Tongue (tissue), 2 donors: ENCODE results near the gene BORCS6. TPM values are rescaled to one million over a fixed set of nuclear protein-coding genes. Genes with fewer than 3 reads are reported as not detected.
A peak's percentile ranks its signal among the peaks of the same experiment; 100 is the strongest.

Experiments
- DNase-seq: peaks from one replicate; pipeline ENCODE4 v3.0.0-alpha.2; 2015
- total RNA-seq: library from RNA; depleted of rRNA; stranded (reverse); fragments of >200 nt; gene quantifications from one replicate; pipeline ENCODE4 v1.2.3, GENCODE V29; 2014

The BORCS6 gene
- total RNA-seq, 1 donor from 2014 or later: 7.6 TPM

DNA sequence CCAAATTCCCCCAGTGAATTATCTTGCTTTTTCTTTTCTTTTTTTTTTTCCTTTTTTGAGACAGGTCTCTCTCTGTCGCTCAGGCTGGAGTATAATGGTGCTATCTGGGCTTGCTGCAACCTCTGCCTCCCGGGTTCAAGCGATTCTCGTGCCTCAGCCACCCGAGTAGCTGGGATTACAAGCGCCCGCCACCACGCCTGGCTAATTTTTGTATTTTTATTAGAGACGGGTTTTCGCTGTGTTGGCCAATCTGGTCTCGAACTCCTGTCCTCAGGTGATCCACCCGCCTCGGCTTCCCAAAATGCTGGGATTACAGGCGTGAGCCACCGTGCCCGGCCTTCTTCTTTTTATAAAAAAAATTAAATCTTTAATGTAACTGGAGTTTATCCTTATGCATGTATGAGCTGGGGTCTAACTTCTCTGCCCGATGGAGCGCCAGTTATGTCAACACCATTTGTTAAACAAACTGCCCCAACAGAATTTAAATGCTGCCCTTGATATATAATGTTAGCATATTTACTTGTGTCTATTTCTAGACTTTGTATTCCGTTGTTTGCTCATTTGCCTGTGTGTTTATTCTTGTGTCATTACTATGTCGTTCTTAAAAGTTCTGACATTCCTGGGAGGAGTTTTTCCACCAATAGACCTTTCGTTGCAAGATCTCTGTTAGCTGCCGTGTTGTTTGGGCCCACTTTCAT, 20.9 kb upstream of the BORCS6 start:
- no peak for DNase-seq

DNA sequence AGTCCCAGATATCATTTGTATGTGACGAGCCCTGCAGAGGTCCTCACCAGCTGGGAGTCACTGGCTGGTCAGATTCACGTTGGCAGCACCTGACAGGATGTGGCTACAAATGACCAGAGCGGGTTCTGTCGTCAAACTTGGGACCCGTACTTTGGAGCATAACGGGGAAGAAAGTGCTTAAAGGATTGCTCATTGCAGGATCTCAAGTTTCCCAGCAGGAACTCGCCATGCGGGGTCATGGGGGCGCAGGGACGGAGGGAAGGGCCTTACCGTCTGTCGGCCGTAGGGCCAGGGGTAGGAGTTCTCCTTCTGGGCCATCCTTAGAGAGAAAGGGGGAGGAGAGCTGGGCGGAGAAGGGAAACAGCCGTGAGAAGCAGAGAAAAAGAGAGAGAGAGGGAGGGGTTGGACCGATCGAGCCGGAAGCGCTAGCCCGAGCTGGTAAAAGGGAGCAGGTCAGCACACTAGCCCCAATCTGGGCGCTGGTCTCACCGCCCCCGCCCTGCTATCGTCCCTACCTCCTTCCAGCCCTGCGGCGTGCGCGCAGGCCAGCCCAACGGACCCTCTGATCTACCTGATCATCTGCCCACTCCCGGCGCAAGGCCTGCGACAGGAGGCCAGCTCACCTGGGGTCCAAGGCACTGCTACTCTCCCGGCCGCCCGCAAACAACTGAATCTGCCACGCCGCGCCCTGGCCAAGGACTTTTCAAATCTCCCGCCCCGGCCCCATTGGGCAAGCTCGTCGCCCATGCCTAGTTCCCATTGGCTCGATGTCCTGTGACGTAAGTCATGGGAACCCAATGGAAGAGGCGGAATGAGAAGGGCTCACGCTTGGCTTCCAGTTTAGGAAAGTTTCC, 20.2 kb upstream of the BORCS6 start, which contains the start of gene AURKB:
Gene AURKB, minus strand, starts transcription at position 669 of the 854 bp plus-strand sequence. Its CDS starts 351 bp downstream, at position 318.
- peak; percentile 99 for DNase-seq

DNA sequence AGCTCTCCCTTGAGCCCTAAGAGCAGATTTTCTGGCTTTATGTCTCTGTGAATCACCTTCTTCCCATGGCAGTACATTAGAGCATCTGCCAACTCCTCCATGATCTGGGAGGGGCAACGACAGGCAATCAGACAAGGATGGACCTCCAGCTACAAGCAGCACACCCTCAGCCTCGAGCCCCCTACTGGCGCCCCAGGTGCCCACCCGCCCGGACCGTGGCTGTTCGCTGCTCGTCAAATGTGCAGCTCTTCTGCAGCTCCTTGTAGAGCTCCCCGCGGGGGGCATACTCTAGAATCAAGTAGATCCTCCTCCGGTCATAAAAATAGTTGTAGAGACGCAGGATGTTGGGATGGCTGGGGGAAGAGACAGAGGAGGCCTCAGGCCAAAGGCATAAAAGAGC, 16.6 kb upstream of the BORCS6 start:
- no peak for DNase-seq

DNA sequence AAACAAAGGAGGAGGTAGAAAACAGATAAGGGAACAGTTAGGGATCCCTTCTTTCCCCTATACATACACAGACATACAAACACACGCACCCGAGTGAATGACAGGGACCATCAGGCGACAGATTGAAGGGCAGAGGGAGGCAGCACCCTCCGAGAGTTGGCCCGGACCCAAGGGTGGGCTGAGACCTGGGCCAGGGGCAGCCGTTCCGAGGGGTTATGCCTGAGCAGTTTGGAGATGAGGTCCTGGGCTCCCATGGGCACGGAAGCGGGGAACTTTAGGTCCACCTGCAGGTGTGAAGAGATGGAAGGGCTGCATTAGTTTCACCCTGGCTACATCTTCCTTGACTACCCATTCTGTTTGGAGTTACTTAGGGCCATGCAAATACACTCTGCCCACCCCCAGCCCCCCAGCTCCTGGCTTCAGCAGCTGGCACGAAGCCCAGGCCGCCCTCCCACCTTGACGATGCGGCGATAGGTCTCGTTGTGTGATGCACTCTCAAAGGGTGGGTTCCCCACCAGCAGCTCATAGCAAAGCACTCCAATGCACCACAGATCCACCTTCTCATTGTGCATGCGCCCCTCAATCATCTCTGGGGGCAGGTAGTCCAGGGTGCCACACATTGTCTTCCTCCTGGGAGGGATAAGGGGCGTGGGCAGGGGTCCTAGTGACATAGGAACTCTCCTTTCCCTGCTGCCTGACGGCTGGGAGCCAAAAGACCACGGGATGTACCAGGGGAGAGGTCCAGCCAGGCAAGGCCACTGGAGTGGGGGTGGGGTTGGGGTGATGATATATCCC, 15.0 kb upstream of the BORCS6 start:
- no peak for DNase-seq

DNA sequence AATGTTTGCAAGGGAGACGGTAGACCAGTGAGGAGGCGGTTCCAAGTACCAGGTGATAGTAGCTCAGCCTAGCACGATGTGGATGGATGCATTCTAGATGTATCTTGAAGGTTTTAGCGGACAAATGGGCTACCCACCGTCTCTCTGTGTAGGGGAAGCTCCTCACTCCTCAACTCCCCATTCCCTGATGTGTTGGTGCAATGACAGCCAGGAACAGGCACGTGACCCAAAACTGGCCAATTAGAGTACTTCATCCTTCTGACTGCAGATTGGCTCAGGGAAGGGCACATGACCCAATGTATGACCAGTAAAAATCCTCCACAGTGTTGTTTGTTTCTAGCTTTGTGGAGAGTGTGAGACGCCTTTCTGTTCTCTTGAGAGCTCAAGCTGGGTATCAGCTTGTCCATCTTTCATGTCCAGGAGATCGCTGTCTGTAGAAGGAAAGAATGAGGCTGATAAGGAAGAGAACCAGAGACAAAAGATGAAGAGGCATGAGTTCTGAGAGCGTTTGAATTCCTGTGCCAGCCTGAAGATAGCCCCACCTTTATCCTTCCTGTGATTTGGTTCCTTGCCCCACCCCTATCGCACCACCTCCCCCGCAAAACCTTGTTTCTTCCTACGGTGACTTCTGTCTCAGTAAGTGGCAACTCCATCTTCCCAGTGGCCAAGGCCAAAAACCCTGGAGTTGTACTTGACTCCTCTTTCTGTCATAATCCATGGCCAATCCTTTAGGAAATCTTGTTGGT, 2.3 kb upstream of the BORCS6 start:
- peak; percentile 95 for DNase-seq

DNA sequence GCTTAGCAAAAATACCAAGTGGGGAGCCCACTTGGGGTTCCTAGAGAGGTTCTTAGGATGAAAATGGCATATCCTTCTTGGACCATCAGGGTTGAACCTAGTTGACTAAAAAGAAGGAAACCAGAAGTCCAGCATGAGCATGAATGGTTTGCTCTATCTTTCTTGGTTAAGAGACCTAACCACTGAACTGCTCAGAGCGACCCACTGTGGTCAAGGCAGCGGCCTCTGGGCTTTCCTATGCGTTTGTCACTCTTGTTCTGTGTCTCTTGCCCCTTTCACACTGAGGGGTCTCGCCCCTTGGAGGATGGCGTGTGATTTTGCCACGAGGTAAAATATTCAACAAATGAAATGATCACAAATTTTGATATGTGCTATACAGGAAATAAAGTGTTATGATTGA, 526 bp upstream of the BORCS6 start:
- DNase-seq: no peak

DNA sequence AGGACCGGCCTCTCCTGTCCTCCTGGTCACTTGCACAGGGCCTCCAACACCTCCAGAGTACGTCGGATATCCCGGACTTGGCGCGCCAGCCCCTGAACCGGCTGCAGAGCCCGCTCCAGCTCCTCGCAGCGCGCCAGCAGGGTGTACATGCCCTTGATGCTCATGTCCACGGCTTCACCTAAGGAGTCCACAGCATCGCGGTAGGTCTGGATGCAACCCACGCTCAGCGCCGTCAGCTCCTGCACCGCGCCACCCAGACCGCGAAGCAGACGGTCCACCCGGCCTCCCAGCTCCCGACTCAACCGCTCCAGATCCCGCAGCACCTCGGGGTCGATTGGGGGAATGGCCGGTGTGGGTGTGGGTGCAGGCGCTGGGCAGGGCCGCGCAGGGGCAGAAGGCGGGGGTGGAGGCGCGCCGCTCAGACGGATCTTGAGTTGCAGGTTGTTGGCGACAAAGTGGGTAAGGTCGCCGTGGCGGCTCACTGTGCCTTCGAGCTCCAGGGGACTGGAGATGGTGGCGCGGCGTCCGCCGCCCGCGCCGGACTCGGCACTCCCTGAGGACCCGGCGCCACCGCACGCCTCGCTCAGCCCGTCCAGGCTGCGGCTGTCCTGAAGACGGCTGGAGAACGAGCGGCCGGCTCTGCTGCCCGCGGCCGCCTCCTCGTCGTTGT, 804 bp downstream of the BORCS6 start:
- peak; percentile 16 for DNase-seq

DNA sequence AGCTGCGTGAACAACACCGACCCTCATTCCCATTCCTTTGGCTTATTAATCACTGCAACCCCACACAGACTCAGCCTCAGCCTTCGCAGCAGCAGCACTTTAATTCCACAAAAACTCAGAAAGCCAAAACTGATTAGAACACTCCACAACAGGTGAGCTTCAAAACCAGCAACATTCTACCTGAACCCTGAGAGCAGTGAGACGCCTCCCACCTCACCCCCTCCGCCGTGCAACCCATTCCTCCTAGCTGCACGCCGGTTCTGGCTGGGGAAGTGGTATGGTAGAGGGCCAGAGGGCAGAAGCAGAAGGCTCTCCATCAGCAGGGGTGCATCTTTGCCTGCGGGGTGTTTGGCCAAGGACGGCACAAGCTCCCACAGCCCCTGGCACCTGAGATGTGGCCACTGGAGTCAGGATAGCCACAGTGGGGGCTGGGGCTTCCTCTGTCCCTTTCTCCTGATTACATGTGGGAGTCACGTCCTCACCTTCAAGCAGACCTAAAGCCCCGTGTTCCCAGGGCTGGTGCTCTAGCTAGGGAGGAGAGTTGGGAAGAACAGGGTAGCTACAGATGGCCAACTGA, 1.6 kb downstream of the BORCS6 start:
- peak; percentile 4 for DNase-seq

DNA sequence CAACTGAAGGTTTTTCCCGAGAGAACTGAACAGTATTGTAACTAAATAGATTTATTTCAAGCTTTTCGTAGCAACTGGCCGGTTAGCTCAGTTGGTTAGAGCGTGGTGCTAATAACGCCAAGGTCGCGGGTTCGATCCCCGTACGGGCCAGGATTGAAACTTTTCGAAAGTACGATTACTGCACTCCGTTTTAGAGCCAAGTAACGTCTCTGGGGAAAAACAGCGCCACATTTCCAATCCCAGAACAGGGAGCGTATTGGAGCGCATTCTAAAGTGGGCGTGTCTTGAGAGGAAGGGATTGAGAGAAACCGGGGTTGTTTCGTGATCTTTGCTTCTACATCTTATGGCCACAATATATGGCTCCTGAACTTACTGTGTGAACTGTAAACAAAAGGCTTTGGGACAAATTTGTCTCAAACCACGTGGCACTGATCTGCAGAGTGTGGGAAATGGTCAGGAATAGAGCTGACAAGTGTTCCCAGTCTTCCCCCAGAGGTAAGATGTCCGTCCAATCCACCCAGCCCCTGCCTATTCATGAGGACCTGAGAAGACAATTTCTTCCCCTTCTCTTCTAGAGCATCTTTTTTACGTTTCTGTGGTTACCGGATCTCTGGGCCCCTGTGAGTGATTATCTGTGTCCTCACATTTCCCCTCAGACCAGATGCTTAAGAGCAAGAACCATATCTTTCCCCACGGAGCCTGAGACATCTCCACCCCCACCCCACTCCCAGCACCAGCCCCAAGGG, 2.3 kb downstream of the BORCS6 start:
- peak; percentile 99 for DNase-seq

DNA sequence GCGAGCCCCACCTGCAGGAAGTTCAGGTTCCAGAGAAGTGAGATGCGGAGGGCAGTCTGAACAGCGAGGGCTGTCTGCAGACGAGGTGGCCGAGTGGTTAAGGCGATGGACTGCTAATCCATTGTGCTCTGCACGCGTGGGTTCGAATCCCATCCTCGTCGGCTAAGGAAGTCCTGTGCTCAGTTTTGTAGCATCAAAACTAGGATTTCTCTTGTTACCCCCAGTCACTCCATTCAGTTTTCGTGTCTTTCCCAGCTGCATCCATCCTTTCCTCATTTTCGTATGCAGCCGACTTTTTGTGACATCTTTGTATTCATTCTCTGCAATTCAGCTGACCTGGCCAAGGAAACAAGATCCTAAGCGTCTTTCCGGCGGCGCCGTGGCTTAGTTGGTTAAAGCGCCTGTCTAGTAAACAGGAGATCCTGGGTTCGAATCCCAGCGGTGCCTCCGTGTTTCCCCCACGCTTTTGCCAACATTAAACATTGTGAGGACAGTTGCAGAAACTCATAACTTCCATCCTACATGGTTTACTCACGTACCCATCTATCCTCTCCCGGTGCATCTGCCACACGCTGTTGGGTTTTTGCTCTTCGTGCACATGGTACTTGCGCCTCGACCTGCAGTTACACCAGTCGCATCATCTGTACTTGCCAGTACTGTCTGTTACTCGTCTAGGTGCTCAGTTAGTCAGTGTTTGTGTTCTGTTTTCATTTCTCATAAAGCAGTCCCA, 3.0 kb downstream of the BORCS6 start:
- DNase-seq: peak; percentile 99

DNA sequence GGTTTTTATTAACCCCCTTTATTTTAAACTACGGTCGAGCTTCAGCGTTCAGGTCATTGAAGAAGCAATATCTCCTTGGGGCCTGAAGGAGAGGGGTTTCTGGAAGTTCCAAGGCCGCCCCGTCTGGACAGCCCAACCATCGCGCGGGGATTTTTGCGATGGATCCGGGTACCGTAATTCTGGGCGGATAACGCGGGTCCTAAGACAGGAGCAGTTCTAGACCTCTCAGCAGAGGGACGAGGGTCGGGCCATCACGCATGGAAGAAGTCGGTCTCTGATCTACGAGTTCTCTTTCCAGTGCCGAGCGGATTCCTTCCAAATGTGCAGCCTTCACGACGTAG, 3.6 kb downstream of the BORCS6 start:
- DNase-seq: no peak

DNA sequence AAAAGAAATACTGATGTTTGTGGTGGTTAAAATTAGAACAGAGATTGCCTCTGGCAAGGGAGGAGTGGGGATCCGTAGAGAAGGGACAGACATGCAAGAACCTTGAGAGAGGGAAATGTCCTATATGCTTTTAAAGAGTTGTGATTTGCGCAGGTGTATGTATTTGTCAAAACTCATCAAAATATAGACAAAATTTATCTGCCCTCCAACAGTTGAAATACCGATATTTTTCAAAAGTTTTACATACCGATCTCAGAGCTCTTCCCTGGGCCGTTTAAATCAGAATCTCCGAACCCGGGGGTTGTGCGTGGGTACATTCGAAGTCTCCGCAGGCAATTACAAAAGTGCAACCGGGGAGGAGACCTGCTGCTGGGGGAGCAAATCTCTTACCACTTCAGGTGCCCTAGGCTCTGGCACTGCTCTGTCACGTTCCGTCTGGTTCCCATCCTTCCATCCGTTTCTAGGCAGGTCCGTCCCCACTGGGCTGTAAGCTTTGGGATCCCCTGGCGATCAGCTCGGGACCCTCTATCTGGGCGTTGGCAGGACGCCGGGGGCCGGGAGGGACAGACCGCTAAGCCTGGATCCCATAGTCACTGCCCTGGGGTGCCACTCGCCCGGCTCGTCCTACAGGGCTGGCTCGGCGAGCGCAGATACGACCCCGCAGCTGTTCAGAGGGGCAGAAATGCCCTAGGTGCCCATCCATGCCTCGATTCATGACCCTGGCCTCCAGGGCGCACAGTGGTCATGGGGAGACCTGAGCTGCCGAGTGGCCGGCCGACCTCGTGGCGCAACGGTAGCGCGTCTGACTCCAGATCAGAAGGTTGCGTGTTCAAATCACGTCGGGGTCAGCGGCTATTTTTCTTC, 4.2 kb downstream of the BORCS6 start:
- peak; percentile 95 for DNase-seq

DNA sequence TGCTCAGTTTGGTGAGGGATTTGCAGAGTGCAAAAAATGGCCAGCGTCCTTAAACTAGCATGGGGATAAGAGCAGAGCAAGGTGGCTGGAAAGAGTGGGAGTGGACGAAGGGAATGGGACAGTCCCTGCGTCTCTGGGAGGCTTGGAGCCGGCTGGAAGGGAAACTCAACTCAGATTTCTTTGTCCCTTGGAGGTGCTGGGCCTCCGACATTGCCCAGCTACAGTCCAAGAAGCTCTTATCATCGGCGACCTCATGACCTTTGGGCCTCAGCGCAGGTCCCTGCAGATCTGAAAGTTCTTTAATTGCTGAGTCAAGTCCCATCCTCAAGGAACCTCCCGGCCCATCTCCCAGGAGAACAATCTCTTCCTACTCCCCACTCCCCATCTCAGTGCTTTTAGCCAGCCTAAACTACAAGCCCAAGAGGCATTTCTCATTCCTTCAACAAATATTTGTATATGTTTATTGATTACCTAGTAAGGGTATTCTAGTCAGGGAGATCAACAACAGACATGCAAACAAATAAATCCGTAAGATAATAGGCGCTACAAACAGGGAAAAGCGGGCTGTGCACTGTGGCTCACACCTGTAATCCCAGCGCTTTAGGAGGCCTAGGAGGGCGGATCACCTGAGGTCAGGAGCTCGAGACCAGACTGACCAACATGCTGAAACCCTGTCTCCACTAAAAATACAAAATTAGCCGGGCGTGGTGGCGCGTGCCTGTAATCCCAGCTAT, 12.8 kb downstream of the BORCS6 start:
- DNase-seq: no peak

DNA sequence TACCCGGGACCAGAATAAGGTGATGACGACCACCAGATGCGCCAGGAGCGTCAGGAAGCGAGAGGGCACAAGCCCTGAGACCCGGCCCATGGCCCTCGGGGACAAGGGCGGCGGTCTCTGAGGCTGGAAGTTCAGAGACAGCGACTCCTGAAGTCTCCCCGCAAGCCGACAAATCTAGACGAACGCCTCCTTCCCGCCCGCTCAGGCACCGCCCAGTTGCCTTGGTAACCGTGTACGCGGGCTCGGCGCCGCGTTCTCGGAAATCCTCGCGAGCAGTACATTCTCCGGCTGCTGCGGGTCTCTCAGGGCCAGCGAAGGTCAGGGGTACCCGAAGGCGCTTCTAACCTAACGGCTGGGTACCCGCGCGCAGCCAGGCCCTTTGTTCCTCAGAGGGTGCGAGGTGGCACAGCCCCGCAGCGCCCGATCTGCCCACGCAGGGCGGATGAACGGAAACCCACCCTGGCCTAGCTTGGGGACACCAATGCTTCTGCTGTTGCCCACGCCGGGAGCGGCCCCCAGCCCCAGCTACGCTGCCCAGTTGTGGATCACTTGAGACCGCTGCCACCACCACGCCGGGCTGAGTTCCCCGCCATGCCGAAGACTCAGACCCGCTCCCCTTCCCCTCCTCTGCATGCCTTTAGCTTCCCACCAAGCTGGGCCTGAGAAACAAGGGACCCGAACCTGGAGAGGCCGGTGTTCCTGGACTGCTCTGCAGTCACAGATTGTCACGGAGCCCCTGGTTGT, 13.6 kb downstream of the BORCS6 start, which contains the start of gene TMEM107:
Gene TMEM107, minus strand, starts transcription at position 184 of the 744 bp plus-strand sequence. Its CDS starts 94 bp downstream, at position 90.
- DNase-seq: peak; percentile 95

DNA sequence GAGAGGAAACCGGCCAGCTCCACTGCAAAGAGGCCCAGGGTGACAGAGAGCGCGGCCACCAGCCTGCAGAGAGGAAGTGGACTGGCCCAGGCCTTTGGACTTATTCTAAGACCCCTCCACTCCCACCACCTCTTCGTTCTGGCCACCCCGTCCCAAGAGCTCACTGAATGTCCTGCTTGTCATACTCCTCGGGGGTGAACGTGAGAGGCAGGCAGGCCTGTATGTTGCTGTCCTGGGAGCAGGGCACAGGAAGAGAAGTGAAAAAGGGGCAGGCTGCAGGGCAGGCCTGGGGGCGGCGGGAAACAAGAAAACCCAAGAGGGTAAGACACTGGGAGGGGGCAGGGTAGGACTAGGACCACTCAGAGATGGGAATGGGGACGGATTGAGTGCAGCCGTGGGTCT, 14.2 kb downstream of the BORCS6 start:
- no peak for DNase-seq

DNA sequence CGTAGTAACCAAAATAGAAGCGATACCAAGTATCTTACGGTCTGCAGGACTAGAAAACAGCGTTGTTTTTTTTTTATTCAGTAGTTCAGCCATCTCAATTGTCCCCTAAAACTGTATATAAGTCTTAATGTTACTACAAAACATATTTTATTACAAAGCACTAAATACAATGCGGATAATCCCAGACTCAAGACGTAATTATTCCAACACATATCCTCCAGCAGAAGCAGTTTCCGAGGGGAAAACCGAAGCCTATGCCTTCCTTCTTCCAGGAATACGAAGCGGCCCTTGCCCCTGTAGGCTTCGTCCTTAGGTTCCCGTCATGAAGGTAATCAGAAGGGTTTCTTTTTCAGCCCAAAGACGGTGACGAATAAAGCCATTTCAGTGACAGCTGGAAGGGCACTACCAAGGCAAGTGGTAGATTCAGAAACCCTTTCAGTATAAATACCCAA, 16.1 kb downstream of the BORCS6 start:
- no peak for DNase-seq
